GM12875 (cell line): Measurements from ENCODE around the gene SENP1.

Source experiments
- H3K4me3 ChIP-seq: one replicate; pipeline ENCODE4 v1.5.1; 2011; ENCODE audit warnings: low read depth, low read length, control low read depth
- CTCF ChIP-seq: IDR thresholded peaks from 2 replicates; pipeline ENCODE4 v1.5.1; 2011; ENCODE audit warnings: low read depth, mild to moderate bottlenecking, control low read depth, inconsistent platforms, low read length, moderate library complexity, borderline replicate concordance; ENCODE audit not compliant: insufficient read depth

Gene SENP1

GRCh38 chr12:48026060-48026827, 79.6 kb downstream of the SENP1 start:
- H3K4me3 ChIP-seq = no peak overlapping the region
- TF ChIP-seq CTCF = no peak

GRCh38 chr12:48025281-48025680, 80.6 kb downstream of the SENP1 start:
- no peak for TF ChIP-seq CTCF
- H3K4me3 ChIP-seq = no peak overlapping the region

GRCh38 chr12:48024735-48025134, 81.1 kb downstream of the SENP1 start:
- no peak overlapping the region for H3K4me3 ChIP-seq
- TF ChIP-seq CTCF = no peak

GRCh38 chr12:48023386-48023785, 82.5 kb downstream of the SENP1 start:
- no peak for TF ChIP-seq CTCF
- H3K4me3 ChIP-seq = no peak overlapping the region

- TF ChIP-seq CTCF = no peak
- H3K4me3 ChIP-seq = no peak overlapping the region
Observed at GRCh38 chr12:48022676-48023385, 83.0 kb downstream of the SENP1 start.

GRCh38 chr12:48022180-48022521, 83.7 kb downstream of the SENP1 start:
- TF ChIP-seq CTCF = no peak

More at GRCh38 chr12:48022180-48022521, 83.7 kb downstream of the SENP1 start:
- no peak overlapping the region for H3K4me3 ChIP-seq
